SU-DHL-6 (cell line): Measurements from ENCODE around the gene CLIC4.
"Not testable (repeated sequence)": the region's sequence is repeated elsewhere in the genome, so short reads cannot be mapped to it uniquely, and the experiment has no call there.

Experiments used
- EZH2phosphoT487 ChIP-seq: fragments of 200-600 bp; sonication (generic), shearing (Covaris generic); conservative IDR thresholded peaks from 2 replicates; pipeline ENCODE4 v1.6.1; 2018; ENCODE audit warnings: mild to moderate bottlenecking, antibody characterized with exemption, low read length, moderate library complexity, mixed read lengths
- TF ChIP-seq, protein P1 (sequence below): fragments of 200-600 bp; sonication (generic); IDR thresholded peaks from one replicate; pipeline ENCODE4 v1.5.1; 2017; ENCODE audit warnings: antibody characterized with exemption, mild to moderate bottlenecking, low read length, moderate library complexity; ENCODE audit not compliant: insufficient read depth, poor library complexity, severe bottlenecking

DNA sequence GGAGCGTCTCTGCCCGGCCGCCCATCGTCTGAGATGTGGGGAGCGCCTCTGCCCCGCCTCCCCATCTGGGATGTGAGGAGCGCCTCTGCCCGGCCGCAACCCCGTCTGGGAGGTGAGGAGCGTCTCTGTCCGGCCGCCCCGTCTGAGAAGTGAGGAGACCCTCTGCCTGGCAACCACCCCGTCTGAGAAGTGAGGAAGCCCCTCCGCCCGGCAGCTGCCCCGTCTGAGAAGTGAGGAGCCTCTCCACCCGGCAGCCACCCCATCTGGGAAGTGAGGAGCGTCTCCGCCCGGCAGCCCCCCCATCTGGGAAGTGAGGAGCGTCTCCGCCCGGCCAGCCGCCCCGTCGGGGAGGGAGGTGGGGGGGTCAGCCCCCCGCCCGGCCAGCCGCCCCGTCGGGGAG lies 54.0 kb downstream of the CLIC4 start:
- TF ChIP-seq, protein P1, sequence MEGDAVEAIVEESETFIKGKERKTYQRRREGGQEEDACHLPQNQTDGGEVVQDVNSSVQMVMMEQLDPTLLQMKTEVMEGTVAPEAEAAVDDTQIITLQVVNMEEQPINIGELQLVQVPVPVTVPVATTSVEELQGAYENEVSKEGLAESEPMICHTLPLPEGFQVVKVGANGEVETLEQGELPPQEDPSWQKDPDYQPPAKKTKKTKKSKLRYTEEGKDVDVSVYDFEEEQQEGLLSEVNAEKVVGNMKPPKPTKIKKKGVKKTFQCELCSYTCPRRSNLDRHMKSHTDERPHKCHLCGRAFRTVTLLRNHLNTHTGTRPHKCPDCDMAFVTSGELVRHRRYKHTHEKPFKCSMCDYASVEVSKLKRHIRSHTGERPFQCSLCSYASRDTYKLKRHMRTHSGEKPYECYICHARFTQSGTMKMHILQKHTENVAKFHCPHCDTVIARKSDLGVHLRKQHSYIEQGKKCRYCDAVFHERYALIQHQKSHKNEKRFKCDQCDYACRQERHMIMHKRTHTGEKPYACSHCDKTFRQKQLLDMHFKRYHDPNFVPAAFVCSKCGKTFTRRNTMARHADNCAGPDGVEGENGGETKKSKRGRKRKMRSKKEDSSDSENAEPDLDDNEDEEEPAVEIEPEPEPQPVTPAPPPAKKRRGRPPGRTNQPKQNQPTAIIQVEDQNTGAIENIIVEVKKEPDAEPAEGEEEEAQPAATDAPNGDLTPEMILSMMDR, result not testable (repeated sequence)
- TF ChIP-seq EZH2phosphoT487, result not testable (repeated sequence)
